Lung (tissue), 12 donors: ENCODE measurements around the gene GPD1. TPM values are rescaled to one million over a fixed set of nuclear protein-coding genes. Genes with fewer than 3 reads are reported as not detected.

ENCODE experiments used
- ATAC-seq: fragments of 200-7000 bp; cut with Tn5 transposase; one replicate; pipeline ENCODE4 v1.9.1; 2020; ENCODE audit warnings: moderate number of reproducible peaks; ENCODE audit not compliant: insufficient read depth, low FRiP score
- DNase-seq, 3 donors: peaks; one replicate each; pipeline ENCODE4 v3.0.0-alpha.2; 2013 to 2017
- H3K27ac ChIP-seq, 2 donors: one replicate each; pipeline ENCODE4 v1.5.1; 2013; ENCODE audit warnings: mild to moderate bottlenecking in 2 of 2, moderate library complexity in 2 of 2, control low read depth in 1 of 2, inconsistent platforms in 1 of 2, low read depth in 1 of 2, low read length in 1 of 2
- H3K27me3 ChIP-seq, 3 donors: one replicate each; pipeline ENCODE4 v1.5.1; 2013; ENCODE audit warnings: low read length in 2 of 3; ENCODE audit not compliant: control insufficient read depth in 3 of 3, insufficient read depth in 3 of 3
- H3K36me3 ChIP-seq, 4 donors: one replicate each; pipeline ENCODE4 v1.5.1; 2013; ENCODE audit warnings: low read length in 4 of 4, mild to moderate bottlenecking in 1 of 4, moderate library complexity in 1 of 4; ENCODE audit not compliant: control insufficient read depth in 4 of 4, insufficient read depth in 4 of 4
- H3K4me1 ChIP-seq, 5 donors: one replicate each; pipeline ENCODE4 v1.5.1; 2013; ENCODE audit warnings: low read length in 5 of 5, mild to moderate bottlenecking in 2 of 5, moderate library complexity in 1 of 5; ENCODE audit not compliant: control insufficient read depth in 5 of 5, insufficient read depth in 5 of 5
- H3K4me3 ChIP-seq: one replicate; pipeline ENCODE4 v1.5.1; 2013; ENCODE audit warnings: mild to moderate bottlenecking, control low read depth, moderate library complexity
- H3K9ac ChIP-seq, 2 donors: one replicate each; pipeline ENCODE4 v1.5.1; 2013; ENCODE audit warnings: low read length in 2 of 2, control low read depth in 1 of 2; ENCODE audit not compliant: insufficient read depth in 1 of 2
- H3K9me3 ChIP-seq, 4 donors: one replicate each; pipeline ENCODE4 v1.5.1; 2013; ENCODE audit warnings: low read length in 3 of 4, mild to moderate bottlenecking in 1 of 4, moderate library complexity in 1 of 4; ENCODE audit not compliant: control insufficient read depth in 4 of 4, insufficient read depth in 3 of 4
- CTCF ChIP-seq: IDR thresholded peaks from 2 replicates; pipeline ENCODE4 v1.5.1; 2012; ENCODE audit warnings: mild to moderate bottlenecking; ENCODE audit errors: control extremely low read depth, extremely low read depth
- WGBS, 2 donors: extraction: QIAGEN DNeasy Blood & Tissue Kit; methylation state at CpG; one replicate each; pipeline ENCODE4 v1.1.7; 2013; 5-methylcytosine and 5-hydroxymethylcytosine counted together
- polyA plus RNA-seq, 2 donors: library from polyadenylated mRNA; stranded (reverse); fragments of 200-250 nt; gene quantifications; one replicate each; pipeline ENCODE4 v1.2.1, GENCODE V29; 2013
- total RNA-seq, 2 donors: library from RNA; depleted of rRNA in 1 of 2; stranded (reverse); fragments of >200 nt in 1 of 2; gene quantifications; one replicate each; pipeline ENCODE4 v1.2.1, GENCODE V29; 2014 to 2021
- donor health status: control.
- donor health status: control.
- donor health status: Bipolar disorder and iron deficiency.
- donor health status: healthy.
- donor health status: DM: yes; HTN: yes; CAD: no.

The GPD1 gene
- total and polyA plus RNA-seq, 4 donors = 1.7 to 20.0 (median 9.9) TPM; not detected in 1

GRCh38 chr12:50072198-50072907 is 31.5 kb upstream of the GPD1 start:
- Histone ChIP-seq H3K9me3 (no peaks in the 10 kb centered on the region), H3K27ac (no peak overlapping the region), H3K4me1 (peaks cover 0 to 9% (median 4%) of the 10 kb centered on the region in 5 donors), H3K36me3 (no peaks in the 10 kb centered on the region), H3K4me3 (no peak overlapping the region), H3K27me3 (no peaks in the 10 kb centered on the region), H3K9ac (no peak overlapping the region)
- no peak for DNase-seq
- TF ChIP-seq CTCF = no peak
- no peak for ATAC-seq
- 71 to 72% methylated on average over 10 of the region's 10 CpGs for WGBS, 2 donors

GRCh38 chr12:50073206-50073605 is 30.6 kb upstream of the GPD1 start:
- peaks cover 0 to 9% (median 4%) of the 10 kb centered on the region in 5 donors for H3K4me1 ChIP-seq
- H3K27ac ChIP-seq = no peak overlapping the region
- no peak for DNase-seq
- H3K36me3 ChIP-seq = no peaks in the 10 kb centered on the region
- WGBS, 2 donors = 83 to 88% methylated on average over 6 to 7 of the region's 7 CpGs
- H3K27me3 ChIP-seq = no peaks in the 10 kb centered on the region
- no peak overlapping the region for H3K4me3 ChIP-seq
- H3K9ac ChIP-seq = no peak overlapping the region
- no peak for TF ChIP-seq CTCF
- no peak for ATAC-seq
- H3K9me3 ChIP-seq = no peaks in the 10 kb centered on the region

- Histone ChIP-seq H3K36me3 (no peaks in the 10 kb centered on the region), H3K9ac (no peak overlapping the region), H3K4me1 (peaks cover 0 to 9% (median 4%) of the 10 kb centered on the region in 5 donors), H3K4me3 (no peak overlapping the region), H3K27me3 (no peaks in the 10 kb centered on the region), H3K9me3 (no peaks in the 10 kb centered on the region), H3K27ac (no peak overlapping the region)
- 80 to 86% methylated on average over 10 of the region's 10 CpGs for WGBS, 2 donors
- TF ChIP-seq CTCF = no peak
- ATAC-seq (no peak), DNase-seq (no peak)
Measured at GRCh38 chr12:50073712-50074111, 30.1 kb upstream of the GPD1 start.
